CMK (cell line): ENCODE measurements around the gene KDM2A.

ENCODE experiments used
- DNase-seq: peaks from one replicate; pipeline ENCODE4 v3.0.0-alpha.2; 2010; ENCODE audit warnings: low read depth

Gene KDM2A

DNA sequence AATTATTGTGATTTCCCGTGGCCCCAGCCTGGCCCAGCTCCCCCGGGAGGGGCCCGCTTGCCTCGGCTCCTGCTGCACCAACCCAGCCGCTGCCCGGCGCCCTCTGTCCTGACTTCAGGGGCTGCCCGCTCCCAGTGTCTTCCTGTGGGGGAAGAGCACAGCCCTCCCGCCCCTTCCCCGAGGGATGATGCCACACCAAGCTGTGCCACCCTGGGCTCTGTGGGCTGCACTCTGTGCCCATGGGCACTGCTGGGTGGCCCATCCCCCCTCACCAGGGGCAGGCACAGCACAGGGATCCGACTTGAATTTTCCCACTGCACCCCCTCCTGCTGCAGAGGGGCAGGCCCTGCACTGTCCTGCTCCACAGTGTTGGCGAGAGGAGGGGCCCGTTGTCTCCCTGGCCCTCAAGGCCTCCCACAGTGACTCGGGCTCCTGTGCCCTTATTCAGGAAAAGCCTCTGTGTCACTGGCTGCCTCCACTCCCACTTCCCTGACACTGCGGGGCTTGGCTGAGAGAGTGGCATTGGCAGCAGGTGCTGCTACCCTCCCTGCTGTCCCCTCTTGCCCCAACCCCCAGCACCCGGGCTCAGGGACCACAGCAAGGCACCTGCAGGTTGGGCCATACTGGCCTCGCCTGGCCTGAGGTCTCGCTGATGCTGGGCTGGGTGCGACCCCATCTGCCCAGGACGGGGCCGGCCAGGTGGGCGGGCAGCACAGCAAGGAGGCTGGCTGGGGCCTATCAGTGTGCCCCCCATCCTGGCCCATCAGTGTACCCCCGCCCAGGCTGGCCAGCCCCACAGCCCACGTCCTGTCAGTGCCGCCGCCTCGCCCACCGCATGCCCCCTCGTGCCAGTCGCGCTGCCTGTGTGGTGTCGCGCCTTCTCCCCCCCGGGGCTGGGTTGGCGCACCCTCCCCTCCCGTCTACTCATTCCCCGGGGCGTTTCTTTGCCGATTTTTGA lies 166.8 kb downstream of the KDM2A start:
- no peak for DNase-seq

DNA sequence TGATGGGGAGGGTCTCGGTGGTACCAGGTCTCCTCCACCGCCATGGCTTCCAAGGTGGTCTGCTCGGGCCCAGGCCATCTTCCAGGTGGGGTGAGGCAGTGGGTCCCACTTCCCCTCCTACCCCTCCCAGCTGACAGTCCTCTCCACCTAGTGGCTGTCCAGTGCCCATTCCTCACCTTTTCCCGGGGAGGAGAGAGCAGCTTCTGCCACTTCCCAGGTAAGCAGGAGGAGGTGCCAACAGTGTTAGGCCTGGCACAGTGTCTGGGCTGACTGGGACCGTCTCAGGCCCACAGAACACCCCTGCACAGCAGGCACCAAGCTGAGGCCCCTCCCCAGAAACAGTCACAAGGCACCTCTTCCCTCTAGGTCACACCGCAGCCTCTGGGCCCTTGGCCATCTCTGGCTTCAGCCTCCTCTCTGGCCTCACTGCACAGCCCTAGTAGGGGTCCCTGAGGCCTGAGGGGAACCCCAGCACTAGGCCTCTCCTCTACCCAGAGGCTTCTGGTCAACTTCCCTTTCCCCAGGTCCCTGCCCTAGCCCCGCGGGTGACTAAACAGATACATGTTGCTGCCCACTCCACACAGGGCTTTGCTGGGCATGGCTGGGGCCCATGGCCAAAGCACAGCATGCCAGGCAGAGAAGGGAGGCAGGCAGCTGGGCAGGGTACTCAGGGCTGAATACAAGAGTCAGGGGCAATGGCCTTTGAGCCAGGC lies 167.7 kb downstream of the KDM2A start:
- DNase-seq: no peak

DNA sequence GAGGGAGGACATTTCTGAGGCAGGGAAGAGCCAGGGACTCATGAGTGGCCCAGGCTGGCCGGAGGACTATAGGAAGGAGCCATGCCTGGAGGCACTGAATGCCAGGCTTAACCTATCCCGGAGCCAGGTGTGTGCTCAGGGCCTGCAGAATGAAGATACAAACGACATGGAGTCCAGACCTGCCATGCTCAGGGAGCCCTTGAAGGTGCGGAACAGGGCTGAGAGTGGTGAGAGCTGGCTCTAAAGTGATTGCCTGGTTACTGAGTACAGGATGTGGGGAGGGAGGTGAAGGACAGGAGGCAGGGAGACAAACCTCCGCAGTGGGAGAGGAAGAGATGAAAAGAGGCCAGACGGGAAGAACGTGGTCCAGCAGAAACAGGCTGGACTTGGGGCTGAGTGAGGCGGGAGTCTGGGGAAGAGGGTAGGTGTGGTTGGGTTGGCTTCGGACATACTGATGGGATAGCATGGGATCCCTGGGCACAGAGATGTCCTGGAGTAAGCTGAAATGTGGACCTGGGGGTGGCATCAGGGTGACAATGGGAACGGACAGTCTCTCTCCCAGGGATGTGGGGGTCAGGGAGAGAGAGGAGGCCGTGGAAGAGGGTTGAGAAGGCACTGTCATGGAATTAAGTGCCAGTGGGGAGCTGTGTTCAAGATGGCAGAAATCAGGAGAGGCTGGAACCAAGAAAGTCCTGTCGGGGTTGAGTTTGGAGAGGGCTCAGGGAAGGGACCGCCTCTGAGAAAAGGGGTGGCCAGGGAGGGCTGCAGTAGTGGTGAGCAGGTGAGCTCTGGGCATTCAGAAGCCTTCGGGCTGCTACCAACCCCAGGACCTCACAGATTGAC lies 168.5 kb downstream of the KDM2A start:
- DNase-seq: no peak

DNA sequence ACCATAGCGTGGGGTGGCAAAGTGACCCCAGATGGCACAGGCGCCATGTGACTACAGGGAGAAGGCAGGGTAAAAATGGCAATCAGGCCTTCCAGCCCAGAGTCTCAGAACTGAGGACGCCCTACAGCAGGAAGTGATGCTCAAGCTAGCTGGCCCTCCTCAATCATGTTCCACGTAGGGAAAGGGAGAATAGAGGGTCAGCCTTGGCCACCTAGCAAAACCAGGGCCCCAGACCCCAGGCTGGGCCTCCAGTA lies 169.1 kb downstream of the KDM2A start:
- DNase-seq: no peak

DNA sequence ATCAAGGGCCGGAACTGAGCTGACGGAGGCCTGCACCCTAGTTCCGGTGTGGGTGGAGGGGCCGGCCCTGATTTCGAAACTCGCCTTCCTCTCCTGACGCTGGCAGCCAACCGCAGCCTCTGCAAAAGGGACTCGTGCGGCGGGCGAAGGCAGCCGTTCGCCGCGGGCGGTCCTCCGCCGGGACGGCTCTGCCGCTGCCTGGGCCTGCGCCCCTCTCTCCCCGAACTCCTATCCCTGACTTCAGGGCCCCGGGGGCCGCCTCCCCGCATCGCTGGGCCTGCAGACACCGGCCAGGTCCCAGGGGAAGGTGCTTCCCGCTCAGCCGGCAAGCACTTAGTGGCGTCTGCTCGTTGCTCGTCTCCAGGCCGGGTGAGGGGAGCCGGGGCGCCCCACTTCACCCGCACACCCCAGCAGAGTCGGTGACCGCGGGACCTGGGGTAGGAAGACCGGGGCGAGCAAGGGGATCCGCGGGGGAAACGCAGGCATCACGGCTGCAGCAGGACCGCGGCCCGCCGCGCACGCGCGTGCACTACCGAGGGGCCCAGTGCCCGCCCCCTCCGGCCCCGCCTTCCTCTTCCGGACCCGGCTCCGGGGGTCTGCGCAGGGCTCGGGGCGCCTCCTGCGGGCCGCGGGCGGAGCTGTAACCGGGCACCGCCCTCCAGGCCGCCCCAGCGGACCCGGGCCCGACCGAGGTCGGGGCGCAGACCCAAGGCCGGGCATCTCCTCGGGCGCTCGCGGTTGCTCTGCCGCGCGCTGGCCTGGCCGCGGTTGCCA lies 169.6 kb downstream of the KDM2A start:
- DNase-seq: peak; percentile 90

DNA sequence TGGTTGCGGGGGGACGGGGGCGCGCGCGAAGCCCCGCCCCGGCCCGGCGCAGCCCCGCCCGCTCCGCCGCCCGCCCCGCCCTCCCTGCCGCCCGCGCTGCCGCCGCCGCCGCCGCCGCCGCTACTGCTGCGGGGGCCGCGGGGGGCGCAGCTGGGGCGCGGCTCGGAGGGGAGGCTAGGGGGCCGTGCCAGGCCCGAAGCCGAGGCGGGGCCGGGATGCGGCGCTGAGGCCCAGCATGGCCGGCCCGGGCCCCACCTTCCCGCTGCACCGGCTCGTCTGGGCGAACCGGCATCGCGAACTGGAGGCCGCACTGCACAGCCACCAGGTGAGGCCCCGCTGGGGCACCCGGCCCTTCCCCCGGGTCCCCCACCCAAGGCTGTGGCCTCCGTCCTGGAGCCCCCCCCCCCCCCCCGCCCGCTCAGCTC lies 170.2 kb downstream of the KDM2A start, which contains the start of gene ANKRD13D:
TSS of gene ANKRD13D (plus strand) at position 78 of the 425 bp plus-strand sequence. CDS start at position 236, 158 bp downstream.
- DNase-seq: no peak

DNA sequence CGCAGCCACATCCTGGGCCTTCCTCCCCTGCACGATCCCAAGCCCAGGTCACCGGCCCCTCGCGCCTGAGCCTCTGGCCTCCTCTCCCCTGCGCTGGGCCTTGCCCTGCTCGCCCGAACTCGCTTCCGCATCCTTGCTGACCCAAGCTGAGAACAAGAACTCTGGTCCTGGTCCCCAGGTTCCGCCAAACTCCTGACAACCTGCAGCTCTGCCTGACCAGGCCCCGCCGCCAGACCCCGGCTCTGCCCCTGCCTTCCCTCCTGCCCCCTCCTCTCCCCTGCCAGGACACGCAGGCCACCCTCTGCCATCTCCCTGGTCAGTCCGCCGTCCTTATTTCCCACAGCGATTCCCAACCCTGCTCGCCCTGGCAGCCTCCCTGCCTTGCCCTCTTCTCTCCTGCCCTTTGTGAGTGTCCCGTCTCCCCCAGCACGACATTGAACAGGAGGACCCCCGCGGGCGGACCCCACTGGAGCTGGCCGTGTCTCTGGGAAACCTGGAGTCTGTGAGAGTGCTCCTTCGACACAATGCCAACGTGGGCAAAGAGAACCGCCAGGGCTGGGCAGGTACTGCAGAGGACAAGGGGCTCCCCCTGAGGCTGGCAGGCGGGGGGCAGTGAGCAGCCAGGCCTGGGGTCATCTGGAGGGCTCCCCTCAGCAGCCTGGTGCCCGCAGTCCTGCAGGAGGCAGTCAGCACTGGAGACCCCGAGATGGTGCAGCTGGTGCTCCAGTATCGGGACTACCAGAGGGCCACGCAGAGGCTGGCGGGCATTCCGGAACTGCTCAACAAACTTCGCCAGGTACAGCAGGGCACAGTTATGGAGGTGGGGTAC lies 170.8 kb downstream of the KDM2A start:
- DNase-seq: no peak

DNA sequence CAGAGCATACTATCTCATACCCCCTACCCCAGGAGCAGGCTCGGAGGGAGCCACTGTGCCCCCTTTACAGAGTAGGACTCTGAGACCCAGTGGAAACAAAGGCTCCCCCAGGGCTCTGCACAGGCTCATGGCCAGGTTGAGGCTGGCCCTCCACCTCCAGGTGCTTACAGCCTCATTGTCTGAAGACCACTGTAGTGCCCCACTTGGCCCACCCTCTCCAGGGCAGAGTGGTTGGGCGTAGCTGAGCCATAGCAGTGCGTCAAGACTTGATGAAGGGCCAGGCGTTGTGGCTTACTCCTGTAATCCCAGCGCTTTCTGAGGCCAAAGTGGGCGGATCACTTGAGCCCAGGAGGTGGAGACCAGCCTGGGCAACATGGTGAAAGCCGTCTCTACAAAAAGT lies 171.7 kb downstream of the KDM2A start:
- DNase-seq: no peak

DNA sequence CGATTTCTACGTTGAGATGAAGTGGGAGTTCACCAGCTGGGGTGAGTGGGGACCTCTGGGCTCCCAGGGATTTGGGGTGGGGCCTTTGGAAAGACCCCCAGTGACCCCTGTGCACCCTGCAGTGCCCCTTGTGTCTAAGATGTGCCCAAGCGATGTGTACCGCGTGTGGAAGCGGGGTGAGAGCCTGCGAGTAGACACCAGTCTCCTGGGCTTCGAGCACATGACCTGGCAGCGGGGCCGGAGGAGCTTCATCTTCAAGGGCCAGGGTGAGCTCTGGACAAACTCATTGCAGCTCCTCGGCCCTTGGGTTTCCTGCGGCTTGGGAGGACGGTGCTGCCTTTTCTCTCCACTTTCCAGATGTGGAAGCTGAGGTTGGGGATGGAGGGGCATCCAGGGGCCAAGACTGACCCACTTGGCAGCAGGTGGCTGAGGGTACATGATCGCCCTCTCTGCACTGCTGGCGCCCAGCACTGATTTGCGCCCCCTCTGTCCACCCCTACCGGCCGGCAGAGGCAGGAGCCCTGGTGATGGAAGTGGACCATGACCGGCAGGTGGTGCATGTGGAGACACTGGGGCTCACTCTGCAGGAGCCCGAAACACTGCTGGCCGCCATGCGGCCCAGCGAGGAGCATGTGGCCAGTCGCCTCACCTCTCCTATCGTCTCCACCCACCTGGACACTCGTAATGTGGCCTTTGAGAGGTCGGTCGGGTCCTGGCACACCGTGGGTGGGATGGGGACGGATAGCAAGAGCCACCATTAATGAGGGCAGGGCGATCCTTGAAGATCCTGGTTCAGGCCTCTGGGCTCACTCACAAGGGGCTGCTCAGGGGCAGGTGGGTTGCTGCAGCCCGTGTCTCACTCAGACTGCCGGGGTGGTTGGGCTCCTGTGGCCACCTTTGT lies 172.7 kb downstream of the KDM2A start:
- no peak for DNase-seq

DNA sequence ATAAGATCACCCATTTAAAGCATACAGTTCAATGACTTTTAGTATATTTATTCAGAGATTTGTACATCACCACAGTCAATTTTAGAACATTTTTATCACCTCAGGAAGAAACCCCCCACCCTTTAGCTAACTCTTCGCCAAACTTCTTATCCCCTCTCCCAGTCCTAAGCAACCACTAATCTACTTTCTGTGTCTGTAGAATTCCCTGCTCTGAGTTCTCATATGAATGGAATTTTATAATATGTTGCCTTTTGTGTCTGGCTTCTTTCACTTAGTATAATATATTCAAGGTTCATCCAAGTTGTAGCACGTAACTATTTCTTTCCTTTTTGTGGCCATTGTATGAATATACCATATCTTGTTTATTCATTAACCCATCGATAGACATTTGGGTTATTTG lies 173.6 kb downstream of the KDM2A start:
- DNase-seq: no peak

DNA sequence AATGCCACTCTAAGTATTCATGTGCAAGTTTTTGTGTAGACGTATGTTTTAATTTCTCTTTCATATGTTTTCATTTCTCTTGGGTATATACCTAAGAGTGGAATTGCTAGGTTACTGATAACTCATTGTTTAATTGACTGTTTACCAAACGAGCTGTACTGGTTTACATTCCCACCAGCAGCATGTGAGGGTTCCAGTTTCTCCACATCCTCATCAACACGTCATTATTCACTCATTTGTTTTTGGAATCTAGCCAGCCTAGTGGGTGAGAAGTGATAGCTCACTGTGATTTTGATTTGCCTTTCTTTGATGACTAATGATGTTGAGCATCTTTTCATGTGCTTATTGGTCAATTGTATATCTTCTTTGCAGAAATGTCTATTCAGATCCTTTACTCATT lies 174.0 kb downstream of the KDM2A start:
- no peak for DNase-seq

DNA sequence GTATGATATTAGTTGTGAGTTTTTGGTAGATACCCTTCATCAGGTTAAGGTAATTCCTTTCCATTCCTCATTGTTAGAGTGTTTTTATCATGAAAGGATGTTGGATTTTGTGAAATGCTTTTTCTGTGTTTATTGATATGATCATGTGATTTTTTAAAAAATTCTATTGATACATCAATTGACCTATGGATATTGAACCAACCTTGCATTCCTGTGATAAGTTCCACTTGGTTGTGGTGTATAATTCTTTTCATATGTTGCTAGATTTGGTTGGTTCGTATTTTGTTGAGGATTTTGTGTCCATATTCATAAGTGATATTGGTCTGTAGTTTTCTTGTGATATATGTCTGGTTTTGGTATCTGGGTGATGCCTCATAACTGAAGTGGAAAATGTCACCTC lies 176.8 kb downstream of the KDM2A start:
- DNase-seq: no peak

DNA sequence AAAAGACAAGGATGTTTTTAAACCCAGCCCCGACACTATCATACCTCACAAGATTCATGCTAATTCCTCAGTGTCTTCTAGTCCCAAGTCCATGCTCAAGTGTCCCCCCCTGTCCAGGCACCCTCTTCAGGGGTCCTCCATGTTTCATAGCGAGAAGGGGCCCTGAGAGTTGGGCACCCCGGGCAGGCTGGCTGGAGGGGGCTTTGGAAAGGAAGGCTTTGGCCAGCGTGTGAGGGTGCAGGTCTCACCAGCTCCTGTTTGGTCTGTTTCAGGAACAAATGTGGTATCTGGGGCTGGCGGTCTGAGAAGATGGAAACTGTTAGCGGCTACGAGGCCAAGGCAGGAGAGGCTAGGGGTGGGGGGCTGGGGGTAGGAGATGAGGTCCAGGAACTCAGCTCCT lies 179.7 kb downstream of the KDM2A start:
- no peak for DNase-seq

DNA sequence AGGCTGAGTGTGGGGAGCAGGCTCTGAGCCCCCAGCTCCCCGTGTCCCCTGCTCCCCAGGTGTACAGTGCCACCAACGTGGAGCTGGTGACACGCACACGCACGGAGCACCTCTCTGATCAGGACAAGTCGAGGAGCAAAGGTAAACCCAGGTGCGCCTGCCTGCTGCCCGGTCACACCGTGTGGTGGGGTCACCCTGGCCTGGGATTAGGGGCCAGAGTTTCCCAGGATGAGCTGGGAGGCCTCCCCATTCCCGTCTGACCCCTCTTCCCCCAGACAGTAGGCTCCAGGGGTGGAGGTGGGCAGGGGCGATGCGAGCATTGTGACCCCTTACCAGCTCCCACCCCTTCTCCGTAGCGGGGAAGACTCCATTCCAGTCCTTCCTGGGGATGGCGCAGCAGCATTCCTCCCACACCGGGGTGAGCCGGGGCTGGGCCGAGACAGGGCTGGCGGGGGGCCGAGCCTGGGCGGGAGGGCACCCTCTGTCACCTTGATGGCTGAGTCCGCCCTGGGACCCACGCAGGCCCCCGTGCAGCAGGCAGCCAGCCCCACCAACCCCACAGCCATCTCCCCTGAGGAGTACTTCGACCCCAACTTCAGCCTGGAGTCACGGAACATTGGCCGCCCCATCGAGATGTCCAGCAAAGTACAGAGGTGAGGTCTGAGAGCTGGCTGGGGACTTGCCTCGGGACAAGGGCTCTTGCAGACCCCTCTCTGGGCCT lies 180.6 kb downstream of the KDM2A start:
- DNase-seq: no peak

DNA sequence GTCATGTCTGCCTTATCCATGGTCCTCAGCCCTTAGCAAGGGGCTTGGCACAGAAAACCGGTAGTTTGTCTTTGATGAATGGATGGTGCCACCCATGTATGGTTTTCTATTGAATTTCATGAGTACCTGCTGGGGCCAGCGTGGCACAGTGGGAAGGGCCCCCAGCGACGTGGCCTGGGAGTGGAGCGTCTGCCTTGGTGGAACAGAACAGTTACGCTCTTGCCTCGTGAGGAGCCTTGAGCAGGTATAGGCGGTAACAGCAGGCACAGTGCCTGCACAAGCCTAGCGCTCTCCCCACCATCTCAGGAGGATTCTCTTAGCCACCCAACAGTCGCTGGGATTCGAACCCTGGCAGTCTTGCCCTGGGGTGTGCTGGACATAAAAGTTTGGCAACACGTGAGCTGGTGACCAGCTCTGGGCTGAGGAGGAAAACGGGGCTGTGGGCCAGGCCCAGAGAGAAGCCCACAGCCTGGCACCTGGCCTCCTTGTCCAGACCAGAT lies 181.2 kb downstream of the KDM2A start:
- no peak for DNase-seq

DNA sequence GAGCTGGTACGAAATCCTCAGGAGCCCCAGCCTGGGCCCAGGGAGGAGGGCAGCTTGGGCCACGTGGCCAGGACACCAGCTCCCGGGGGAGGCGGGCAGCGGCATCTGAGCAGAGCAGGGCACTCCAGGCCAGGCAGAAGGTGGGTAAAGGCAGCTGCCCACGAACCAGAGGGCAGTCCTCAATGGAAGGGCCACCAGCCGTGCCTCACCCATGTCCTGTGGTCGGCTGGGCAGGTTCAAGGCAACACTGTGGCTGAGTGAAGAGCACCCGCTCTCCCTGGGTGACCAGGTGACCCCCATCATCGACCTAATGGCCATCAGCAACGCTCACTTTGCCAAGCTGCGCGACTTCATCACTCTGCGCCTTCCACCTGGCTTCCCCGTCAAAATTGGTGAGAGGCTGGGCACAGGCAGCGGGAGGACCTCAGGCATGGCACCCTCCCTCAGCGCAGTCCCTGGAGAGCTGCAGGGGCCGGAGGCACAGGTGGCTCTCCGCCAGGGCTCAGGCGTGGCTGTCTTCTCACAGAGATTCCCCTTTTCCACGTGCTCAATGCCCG lies 181.8 kb downstream of the KDM2A start:
- DNase-seq: no peak

DNA sequence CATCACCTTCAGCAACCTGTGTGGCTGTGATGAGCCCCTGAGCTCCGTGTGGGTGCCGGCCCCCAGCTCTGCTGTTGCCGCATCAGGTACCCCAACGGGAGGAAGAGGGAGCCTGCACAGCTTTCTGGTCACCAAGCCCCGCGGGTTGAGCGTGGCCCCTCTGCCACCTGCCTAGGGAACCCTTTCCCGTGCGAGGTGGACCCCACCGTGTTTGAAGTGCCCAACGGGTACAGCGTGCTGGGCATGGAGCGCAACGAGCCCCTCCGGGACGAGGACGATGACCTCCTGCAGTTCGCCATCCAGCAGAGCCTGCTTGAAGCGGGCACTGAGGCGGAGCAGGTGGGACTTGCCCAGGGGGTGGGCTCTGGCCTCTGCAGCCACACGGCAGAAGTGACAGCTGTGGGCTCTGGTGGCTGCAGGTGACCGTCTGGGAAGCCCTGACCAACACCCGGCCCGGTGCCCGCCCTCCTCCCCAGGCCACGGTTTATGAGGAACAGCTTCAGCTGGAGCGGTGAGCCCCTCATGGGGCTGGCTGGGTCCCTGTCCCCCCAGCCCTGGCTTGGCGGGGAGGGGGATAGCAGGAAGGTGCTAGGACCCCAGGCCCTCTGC lies 182.4 kb downstream of the KDM2A start:
- no peak for DNase-seq

DNA sequence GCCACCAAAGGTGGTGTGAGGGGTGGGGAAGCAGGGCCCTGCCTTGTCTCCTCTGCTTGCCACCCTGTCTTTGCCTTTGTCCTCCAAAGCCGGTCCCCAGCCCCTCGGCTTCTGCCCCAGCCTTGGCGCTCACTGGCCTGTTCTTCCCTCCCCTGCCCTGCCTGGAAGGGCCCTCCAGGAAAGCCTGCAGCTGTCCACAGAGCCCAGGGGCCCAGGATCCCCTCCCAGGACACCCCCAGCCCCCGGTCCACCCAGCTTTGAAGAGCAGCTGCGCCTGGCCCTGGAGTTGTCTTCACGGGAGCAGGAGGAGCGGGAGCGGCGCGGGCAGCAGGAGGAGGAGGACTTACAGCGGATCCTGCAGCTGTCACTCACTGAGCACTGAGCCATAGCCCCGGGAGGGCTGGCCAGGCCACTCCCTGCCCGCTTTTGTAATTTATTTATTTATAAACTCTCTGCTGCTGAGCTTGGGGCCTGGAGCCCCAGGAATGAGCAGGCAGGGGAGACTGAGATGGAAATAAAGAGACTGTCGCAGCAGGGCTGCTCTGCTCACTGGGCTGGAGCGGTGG lies 183.0 kb downstream of the KDM2A start:
- DNase-seq: no peak
